CD4-positive, alpha-beta T cell (primary cell): ENCODE measurements around the gene TNFRSF13B. TPM values are rescaled to one million over a fixed set of nuclear protein-coding genes. Genes with fewer than 3 reads are reported as not detected.

Experiments
- ATAC-seq: fragments of 200-7000 bp; cut with Tn5 transposase; one replicate; pipeline ENCODE4 v1.10.0; 2022; ENCODE audit warnings: mild to moderate bottlenecking; ENCODE audit not compliant: poor library complexity
- CTCF ChIA-PET: fragments of 350-600 bp; sonication (Branson Sonifier 250); formaldehyde crosslinking; loops from one replicate; lab custom pipeline; 2021; ENCODE audit warnings: antibody characterized with exemption, inconsistent platforms; lab: Charles Lee
- POLR2A ChIA-PET: fragments of 350-600 bp; sonication (Branson Sonifier 250); formaldehyde crosslinking; loops from one replicate; lab custom pipeline; 2021; ENCODE audit warnings: antibody characterized with exemption, inconsistent platforms; lab: Charles Lee
- DNase-seq, 14 experiments: peaks; one replicate each; pipeline ENCODE4 v3.0.0-alpha.2; 2013 to 2020; ENCODE audit warnings: mixed read lengths in 2 of 14
- H3K27ac ChIP-seq, 2 donors: one replicate each; pipeline versions ENCODE4 v1.5.1 to v1.7.0; 2013; ENCODE audit warnings: low read length in 2 of 2, low read depth in 1 of 2, mild to moderate bottlenecking in 1 of 2
- H3K27me3 ChIP-seq, 2 experiments: 1 replicate in 1 of 2; 2 replicates in 1 of 2; pipeline versions ENCODE4 v1.6.1 to v1.7.0; 2013; ENCODE audit warnings: low read length in 2 of 2, control low read depth in 1 of 2, mild to moderate bottlenecking in 1 of 2, moderate library complexity in 1 of 2; ENCODE audit not compliant: insufficient read depth in 2 of 2, control insufficient read depth in 1 of 2
- H3K36me3 ChIP-seq: one replicate; pipeline ENCODE4 v1.6.1; 2013; ENCODE audit warnings: low read length, control low read depth; ENCODE audit not compliant: insufficient read depth
- H3K4me1 ChIP-seq: one replicate; pipeline ENCODE4 v1.6.1; 2013; ENCODE audit warnings: low read length, control low read depth; ENCODE audit not compliant: insufficient read depth
- H3K4me3 ChIP-seq: one replicate; pipeline ENCODE4 v1.5.1; 2013; ENCODE audit warnings: mild to moderate bottlenecking, low read length, moderate library complexity
- H3K9me3 ChIP-seq, 2 experiments: 1 replicate in 1 of 2; 2 replicates in 1 of 2; pipeline versions ENCODE4 v1.6.1 to v1.7.0; 2013; ENCODE audit warnings: low read length in 2 of 2, mild to moderate bottlenecking in 2 of 2, control low read depth in 1 of 2, moderate library complexity in 1 of 2; ENCODE audit not compliant: control insufficient read depth in 1 of 2, insufficient read depth in 1 of 2
- H3K27ac Mint-ChIP-seq: one replicate; pipeline ENCODE4 v1.8.0; 2020; ENCODE audit warnings: mixed read lengths
- H3K27me3 Mint-ChIP-seq: one replicate; pipeline ENCODE4 v1.8.0; 2021; ENCODE audit warnings: mixed read lengths
- H3K36me3 Mint-ChIP-seq: one replicate; pipeline ENCODE4 v1.8.0; 2021; ENCODE audit warnings: low read depth, mixed read lengths
- H3K4me1 Mint-ChIP-seq: one replicate; pipeline ENCODE4 v1.8.0; 2021; ENCODE audit warnings: low read depth, mixed read lengths
- H3K4me3 Mint-ChIP-seq: one replicate; pipeline ENCODE4 v1.8.0; 2020; ENCODE audit warnings: mild to moderate bottlenecking, mixed read lengths
- H3K9me3 Mint-ChIP-seq: one replicate; pipeline ENCODE4 v1.8.0; 2020; ENCODE audit warnings: mixed read lengths
- CTCF ChIP-seq: fragments of 200-600 bp; IDR thresholded peaks from one replicate; pipeline ENCODE4 v1.8.0; 2022; ENCODE audit warnings: antibody characterized with exemption, mild to moderate bottlenecking
- intact Hi-C, 2 experiments: fragments of 100-400 bp; cut with DNase I in 1 of 2; cut with micrococcal nuclease in 1 of 2; formaldehyde crosslinking; loops; one replicate each; pipeline versions ENCODE4 v1.15.1 to v1.9.0; 2023 to 2025; cut with DNase I, micrococcal nuclease
- total RNA-seq, 174 experiments: library from RNA in 2 of 174; stranded (reverse) in 2 of 174; gene quantifications; one replicate each; pipeline ENCODE4 v1.2.3 and lab custom pipeline; 2021 to 2026

Gene TNFRSF13B
- total RNA-seq, 2 experiments from 2014 or later = not detected

DNA sequence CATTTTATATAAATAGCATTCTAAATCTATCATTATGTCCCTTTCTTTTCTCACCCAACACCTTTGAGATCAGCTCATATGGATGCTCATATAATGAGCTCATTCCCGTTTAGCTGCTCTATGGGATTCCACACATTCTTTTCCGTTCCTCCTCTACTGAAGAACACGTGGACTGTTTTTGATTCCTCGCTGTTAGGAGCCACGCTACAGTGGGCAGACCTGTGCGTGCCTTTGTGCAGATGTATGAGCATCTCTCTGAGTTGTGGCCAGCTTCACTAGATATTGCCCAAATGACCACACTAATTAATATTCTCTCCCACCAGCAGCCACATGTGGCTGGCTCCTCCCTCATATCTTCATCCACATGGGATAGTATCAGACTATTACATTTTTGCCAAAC, 6.0 kb upstream of the TNFRSF13B start:
- no peak overlapping the region for H3K27ac ChIP-seq
- no peak overlapping the region for H3K4me3 Mint-ChIP-seq
- ChIA-PET CTCF (no interaction called here), POLR2A (no interaction called here)
- no peaks in the 10 kb centered on the region for H3K9me3 Mint-ChIP-seq
- ATAC-seq = no peak
- H3K4me1 Mint-ChIP-seq = no peaks in the 10 kb centered on the region
- no peaks in the 10 kb centered on the region for H3K27me3 Mint-ChIP-seq
- TF ChIP-seq CTCF = no peak
- no peak overlapping the region for H3K27ac Mint-ChIP-seq
- intact Hi-C loops = no loop called here
- H3K36me3 Mint-ChIP-seq = no peaks in the 10 kb centered on the region
- no peak overlapping the region for H3K4me3 ChIP-seq
- H3K27me3 ChIP-seq = no peaks in the 10 kb centered on the region
- peaks cover 3% of the 10 kb centered on the region for H3K4me1 ChIP-seq
- DNase-seq = no peak
- no peaks in the 10 kb centered on the region for H3K9me3 ChIP-seq
- H3K36me3 ChIP-seq = no peaks in the 10 kb centered on the region

GRCh38 chr17:16976725-16977550, 5.0 kb upstream of the TNFRSF13B start:
- Histone ChIP-seq H3K27ac (no peak overlapping the region), H3K4me3 (no peak overlapping the region), H3K27me3 (no peaks in the 10 kb centered on the region), H3K36me3 (no peaks in the 10 kb centered on the region), H3K4me1 (peaks cover 3% of the 10 kb centered on the region), H3K9me3 (no peaks in the 10 kb centered on the region)
- no peaks in the 10 kb centered on the region for H3K36me3 Mint-ChIP-seq
- no peak overlapping the region for H3K27ac Mint-ChIP-seq
- ATAC-seq (no peak), DNase-seq (no peak)
- CTCF ChIA-PET = no interaction called here
- intact Hi-C loops = no loop called here
- no peaks in the 10 kb centered on the region for H3K4me1 Mint-ChIP-seq
- TF ChIP-seq CTCF = no peak
- H3K27me3 Mint-ChIP-seq = no peaks in the 10 kb centered on the region
- H3K4me3 Mint-ChIP-seq = no peak overlapping the region
- no peaks in the 10 kb centered on the region for H3K9me3 Mint-ChIP-seq
- POLR2A ChIA-PET = no interaction called here

DNA sequence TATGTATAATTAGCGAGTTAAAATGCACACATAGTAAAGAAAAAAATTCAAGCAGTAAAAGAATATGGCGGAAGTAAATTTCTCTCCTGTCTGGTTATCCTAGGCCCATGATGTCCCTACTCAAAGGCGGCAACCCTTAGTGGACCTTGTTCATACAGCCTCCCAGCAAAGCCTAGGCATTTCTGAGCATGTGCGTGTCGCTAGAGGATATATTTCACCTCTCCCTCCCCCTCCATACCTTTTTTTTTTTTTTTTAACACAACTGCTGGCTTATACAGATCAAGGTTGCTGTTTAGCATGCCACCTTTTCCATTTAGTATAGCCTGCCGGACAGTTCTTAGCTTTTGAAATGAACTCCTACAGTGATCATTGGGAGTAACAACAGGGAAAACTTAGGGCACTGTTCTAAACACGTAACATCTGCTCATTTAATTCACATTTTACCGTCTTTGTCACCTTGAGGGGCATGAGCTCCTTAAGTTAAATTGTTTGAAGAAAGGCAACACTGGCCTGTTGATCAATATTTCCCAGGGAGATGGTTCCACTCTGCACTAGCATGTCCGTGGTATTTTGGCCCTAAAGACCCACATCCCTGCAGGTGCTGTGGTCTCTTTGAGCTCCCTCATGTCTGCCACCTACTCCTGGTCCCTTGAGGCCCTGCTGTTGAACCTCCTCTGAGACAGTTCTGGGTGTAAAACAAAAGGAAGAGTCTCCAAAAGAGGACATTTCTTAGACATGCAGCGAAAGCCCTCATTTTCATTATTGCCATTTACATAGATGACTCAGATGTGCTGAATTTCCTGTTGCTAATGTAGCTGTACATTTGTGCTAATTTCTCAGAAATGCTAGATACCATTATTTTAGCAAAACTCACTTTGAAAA, 4.1 kb upstream of the TNFRSF13B start:
- Histone ChIP-seq H3K36me3 (no peaks in the 10 kb centered on the region), H3K4me1 (peaks cover 3% of the 10 kb centered on the region), H3K27me3 (no peaks in the 10 kb centered on the region), H3K4me3 (no peak overlapping the region), H3K27ac (no peak overlapping the region), H3K9me3 (no peaks in the 10 kb centered on the region)
- no peaks in the 10 kb centered on the region for H3K4me1 Mint-ChIP-seq
- DNase-seq (no peak), ATAC-seq (no peak)
- H3K27ac Mint-ChIP-seq = no peak overlapping the region
- H3K27me3 Mint-ChIP-seq = no peaks in the 10 kb centered on the region
- no peak overlapping the region for H3K4me3 Mint-ChIP-seq
- intact Hi-C loops = no loop called here
- ChIA-PET POLR2A (no interaction called here), CTCF (no interaction called here)
- H3K9me3 Mint-ChIP-seq = no peaks in the 10 kb centered on the region
- TF ChIP-seq CTCF = no peak
- no peaks in the 10 kb centered on the region for H3K36me3 Mint-ChIP-seq
